Measurements from ENCODE around the gene NKAIN2. TPM values are rescaled to one million over a fixed set of nuclear protein-coding genes. Genes with fewer than 3 reads are reported as not detected.
"Not testable (repeated sequence)": the region's sequence is repeated elsewhere in the genome, so short reads cannot be mapped to it uniquely, and the experiment has no call there.

Gene NKAIN2
- total RNA-seq, 2 donors from 2014 or later: not detected

DNA sequence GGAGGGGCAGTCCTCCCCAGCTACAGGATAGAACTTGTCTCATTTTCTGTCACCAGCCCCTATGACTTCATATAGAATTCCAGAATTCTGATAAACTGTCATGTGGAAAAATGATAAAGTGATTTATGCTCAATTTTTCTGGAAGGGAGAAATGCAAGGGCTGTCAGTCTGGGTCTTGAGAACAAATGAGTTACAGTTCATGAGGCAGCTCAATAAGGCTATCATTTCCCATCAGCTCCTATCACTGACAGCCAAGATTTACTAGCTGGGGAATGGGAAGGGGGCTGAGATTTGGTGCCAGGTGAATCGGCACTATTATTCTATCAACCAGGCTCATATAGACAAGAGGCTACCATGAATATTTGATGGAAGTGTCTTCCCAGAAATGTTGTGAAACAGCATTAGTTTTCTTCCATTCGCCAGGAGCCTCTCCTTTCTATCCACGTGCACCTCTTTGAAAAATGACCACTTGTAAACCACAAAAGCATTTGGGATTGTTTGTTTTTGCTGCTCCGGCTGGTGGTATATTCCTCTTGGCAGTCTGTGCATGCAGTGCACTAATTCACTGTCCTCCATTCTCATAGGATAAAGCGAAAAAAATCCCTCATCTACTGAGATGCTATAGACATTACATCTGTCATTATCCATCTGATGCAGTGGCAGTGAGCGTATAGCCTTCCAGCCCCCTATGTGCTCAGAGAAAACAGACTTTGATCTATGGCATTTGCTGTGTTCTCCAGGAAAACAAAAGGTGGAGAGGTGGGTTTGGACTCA is 629.9 kb downstream of the NKAIN2 start:
- no peaks in the 10 kb centered on the region for H3K36me3 Mint-ChIP-seq (ENCODE audit: low read depth)
- H3K9me3 Mint-ChIP-seq: peaks cover 5% of the 10 kb centered on the region
- no peak overlapping the region for H3K4me3 Mint-ChIP-seq

DNA sequence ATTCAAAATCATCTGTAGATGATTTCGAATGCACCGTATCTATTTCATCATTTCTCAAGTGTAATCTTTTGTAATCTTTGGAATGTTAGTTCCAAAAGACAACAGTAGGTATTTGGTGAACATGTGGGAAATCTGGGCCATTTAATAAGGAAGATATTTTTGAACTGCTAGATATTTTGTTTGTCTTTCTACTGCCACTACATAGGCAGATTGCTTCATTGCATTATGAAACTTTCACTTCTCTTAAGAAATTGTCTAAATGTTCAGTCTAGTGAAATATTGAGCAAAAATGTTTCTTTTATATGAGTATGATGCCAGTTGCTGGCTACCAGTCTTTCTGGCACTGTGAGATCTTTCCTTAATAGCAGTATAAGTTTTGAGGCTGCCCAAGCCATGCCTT is 630.8 kb downstream of the NKAIN2 start:
- no peak overlapping the region for H3K27ac Mint-ChIP-seq
- H3K4me1 Mint-ChIP-seq: no peaks in the 10 kb centered on the region
- peaks cover 10% of the 10 kb centered on the region for H3K9me3 Mint-ChIP-seq
- H3K27me3 Mint-ChIP-seq: no peaks in the 10 kb centered on the region
- no peaks in the 10 kb centered on the region for H3K36me3 Mint-ChIP-seq (ENCODE audit: low read depth)
- ATAC-seq (replicated peaks): no peak
- H3K4me3 Mint-ChIP-seq: no peak overlapping the region

More for the DNA sequence above, 629.9 kb downstream of the NKAIN2 start:
- Mint-ChIP-seq H3K27ac (no peak overlapping the region), H3K4me1 (no peaks in the 10 kb centered on the region), H3K27me3 (no peaks in the 10 kb centered on the region)
- no peak for ATAC-seq (replicated peaks)

DNA sequence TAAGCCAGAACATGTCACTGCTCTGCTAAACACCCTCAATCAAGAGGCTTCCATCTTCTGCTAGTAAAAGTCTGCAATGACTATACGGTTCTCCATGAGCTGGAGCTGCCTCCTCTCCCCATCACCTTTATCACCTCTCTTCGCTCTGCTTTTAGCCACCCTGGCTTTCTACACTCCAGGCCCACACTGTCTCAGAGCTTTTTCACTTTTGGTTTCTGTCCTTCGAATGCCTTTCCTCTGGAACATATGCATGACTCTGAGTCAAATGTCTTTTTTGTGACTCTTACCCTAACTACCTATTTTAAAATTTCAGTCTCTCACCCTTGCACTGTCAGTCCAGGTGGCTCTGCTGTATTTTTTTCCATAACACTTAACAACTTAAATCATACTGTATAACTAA is 633.1 kb downstream of the NKAIN2 start:
- Mint-ChIP-seq H3K36me3 (ENCODE audit: low read depth) (no peaks in the 10 kb centered on the region), H3K9me3 (peaks cover 6% of the 10 kb centered on the region), H3K4me1 (no peaks in the 10 kb centered on the region), H3K27me3 (no peaks in the 10 kb centered on the region), H3K27ac (no peak overlapping the region), H3K4me3 (no peak overlapping the region)
- no peak for ATAC-seq (replicated peaks)

DNA sequence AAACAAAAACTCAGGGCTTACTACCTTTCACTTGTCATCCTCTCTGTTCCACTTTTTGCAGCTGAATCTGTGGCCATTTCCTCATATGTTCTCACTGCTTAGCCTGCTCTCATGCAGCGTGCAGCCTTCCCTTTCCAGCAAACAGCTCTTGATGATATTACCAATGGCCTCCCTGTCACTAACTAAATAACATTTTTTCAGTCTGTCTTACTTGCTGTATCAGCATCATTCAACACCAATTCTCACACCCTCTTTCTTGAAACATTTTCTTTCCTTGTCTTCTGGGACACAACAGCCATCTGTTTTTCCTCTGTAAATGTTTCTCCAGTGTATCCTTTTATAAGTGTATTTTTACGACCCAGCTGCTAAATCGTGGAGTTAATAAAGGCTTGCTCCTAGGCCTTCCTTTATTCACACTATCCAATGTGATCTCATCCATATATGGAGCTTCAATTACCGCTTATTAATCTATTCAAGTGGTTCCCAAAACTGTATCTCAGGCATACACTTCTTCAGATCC is 634.9 kb downstream of the NKAIN2 start:
- ATAC-seq (replicated peaks): no peak
- no peaks in the 10 kb centered on the region for H3K27me3 Mint-ChIP-seq
- H3K27ac Mint-ChIP-seq: no peak overlapping the region
- H3K36me3 Mint-ChIP-seq (ENCODE audit: low read depth): no peaks in the 10 kb centered on the region
- no peaks in the 10 kb centered on the region for H3K4me1 Mint-ChIP-seq
- H3K9me3 Mint-ChIP-seq: peaks cover 6% of the 10 kb centered on the region
- no peak overlapping the region for H3K4me3 Mint-ChIP-seq

DNA sequence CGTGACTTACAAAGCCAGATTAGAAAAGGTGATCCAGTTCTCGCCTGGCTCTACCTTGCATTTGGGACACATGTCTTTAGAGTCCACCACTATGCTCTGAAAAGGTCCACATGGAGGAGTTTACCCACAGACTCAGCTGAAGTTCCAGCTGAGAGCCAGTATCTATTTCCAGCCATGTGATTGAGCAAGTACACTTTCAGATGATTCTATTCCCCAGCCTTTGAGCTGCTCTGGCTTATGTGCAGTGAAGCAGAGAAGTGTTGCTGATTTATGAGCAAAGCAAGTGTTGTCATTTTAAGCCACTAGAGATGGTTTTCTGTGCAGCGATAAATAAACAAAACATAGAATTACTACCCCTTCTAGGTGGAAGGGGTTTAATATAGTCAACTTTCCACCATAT is 637.8 kb downstream of the NKAIN2 start:
- Mint-ChIP-seq H3K27me3 (no peaks in the 10 kb centered on the region), H3K36me3 (ENCODE audit: low read depth) (no peaks in the 10 kb centered on the region), H3K9me3 (peaks cover 12% of the 10 kb centered on the region), H3K4me1 (no peaks in the 10 kb centered on the region), H3K4me3 (no peak overlapping the region), H3K27ac (no peak overlapping the region)
- no peak for ATAC-seq (replicated peaks)

DNA sequence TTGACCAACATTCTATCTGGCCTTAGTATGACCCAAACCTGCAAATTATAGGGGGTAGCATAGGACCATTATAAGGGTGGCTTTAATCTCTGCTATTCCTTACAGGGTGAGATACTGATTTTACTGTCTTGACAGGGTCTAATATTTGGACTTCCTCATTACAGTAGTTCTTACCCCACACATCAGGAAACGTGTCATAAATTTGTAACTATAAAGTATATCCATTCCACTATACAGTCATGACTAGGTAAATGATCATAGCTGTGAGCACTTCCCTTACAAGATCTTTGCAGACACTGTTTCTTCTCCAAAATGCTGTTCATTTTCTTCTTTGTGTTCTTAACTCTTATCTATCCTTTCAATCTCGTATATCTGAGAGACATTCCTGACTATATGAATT is 639.9 kb downstream of the NKAIN2 start:
- Mint-ChIP-seq H3K27ac (no peak overlapping the region), H3K36me3 (ENCODE audit: low read depth) (no peaks in the 10 kb centered on the region), H3K4me1 (no peaks in the 10 kb centered on the region), H3K9me3 (peaks cover 12% of the 10 kb centered on the region), H3K4me3 (no peak overlapping the region), H3K27me3 (no peaks in the 10 kb centered on the region)
- no peak for ATAC-seq (replicated peaks)

DNA sequence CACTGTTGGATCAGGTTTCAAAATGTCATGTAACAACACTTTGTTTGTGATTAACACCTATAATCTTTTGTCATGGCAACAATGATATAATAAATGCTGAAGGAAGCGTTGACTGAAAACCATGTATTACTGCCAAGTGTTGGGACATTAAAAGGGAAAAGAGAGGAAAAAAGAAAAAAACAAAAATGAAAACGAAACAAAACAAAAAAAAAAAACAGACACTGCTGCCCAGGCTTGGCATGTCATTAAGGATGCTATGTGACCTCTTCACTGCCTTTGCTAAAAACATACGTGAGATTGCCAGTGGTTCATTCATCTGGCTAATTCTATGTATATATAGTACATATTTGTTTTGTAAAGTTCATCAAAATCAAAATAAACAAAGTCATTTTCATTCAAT is 641.9 kb downstream of the NKAIN2 start:
- Mint-ChIP-seq H3K4me1 (no peaks in the 10 kb centered on the region), H3K27ac (no peak overlapping the region), H3K4me3 (no peak overlapping the region), H3K27me3 (no peaks in the 10 kb centered on the region), H3K9me3 (peaks cover 5% of the 10 kb centered on the region), H3K36me3 (ENCODE audit: low read depth) (no peaks in the 10 kb centered on the region)
- ATAC-seq (replicated peaks): no peak

DNA sequence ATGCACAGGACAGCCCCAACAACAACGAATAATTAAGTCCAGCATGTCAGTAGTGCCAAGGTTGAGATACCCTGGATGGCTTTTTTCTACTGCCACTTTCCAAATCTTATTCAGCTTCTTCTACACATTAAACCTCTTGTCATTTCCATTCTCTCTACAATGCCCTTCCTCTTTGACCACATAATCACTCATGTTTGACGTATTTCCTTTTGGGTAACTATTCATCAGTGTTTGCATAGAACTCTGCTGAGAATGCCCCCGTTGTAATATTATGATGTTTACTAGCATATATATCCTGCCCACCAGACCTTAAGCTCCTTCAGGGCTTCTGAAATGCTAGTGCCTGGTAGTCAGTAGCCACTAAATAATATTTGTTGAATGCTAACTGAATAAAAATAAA is 643.3 kb downstream of the NKAIN2 start:
- Mint-ChIP-seq H3K27me3 (no peaks in the 10 kb centered on the region), H3K4me3 (no peak overlapping the region), H3K27ac (no peak overlapping the region), H3K36me3 (ENCODE audit: low read depth) (no peaks in the 10 kb centered on the region), H3K4me1 (no peaks in the 10 kb centered on the region), H3K9me3 (peaks cover 5% of the 10 kb centered on the region)
- ATAC-seq (replicated peaks): no peak

DNA sequence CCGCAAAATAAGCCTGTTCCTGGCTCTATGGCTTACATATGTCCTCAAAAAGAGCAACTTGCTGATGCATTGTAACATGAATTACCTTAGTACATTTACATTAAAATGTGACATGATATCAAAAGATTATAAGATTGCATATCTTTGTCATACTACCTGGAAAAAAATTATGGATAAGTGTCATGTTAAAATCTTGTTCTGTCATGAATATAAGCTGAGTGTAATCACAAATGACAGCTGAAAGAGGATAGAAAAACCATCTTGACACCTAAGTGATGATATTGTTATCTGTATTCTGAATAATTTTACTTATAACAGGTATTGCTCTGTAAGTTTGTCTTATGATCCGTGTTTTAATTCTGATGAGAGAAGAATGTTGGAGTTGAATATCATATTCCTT is 655.6 kb downstream of the NKAIN2 start:
- Mint-ChIP-seq H3K9me3 (peaks cover 5% of the 10 kb centered on the region), H3K36me3 (ENCODE audit: low read depth) (no peaks in the 10 kb centered on the region), H3K27me3 (no peaks in the 10 kb centered on the region), H3K4me1 (no peaks in the 10 kb centered on the region), H3K4me3 (no peak overlapping the region), H3K27ac (no peak overlapping the region)
- ATAC-seq (replicated peaks): no peak

DNA sequence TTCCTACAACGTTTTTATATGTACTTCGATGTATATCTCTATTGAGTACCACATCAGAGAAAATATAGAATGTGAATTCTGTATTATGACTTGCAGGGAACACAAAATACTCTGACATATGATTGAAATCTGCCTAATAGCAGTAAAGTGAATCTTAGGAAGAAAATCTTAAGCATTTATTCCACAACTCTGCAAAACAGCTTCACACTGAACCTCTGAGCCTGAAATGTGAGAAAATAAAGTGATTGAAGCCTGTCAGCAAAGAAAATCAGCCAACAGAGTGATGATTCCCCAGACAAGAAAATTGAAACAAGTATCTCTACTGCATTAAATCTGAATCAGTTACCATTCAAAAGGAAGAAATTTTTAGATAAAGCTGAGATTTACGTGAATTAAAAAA is 659.1 kb downstream of the NKAIN2 start:
- ATAC-seq (replicated peaks): no peak
- Mint-ChIP-seq H3K36me3 (ENCODE audit: low read depth) (no peaks in the 10 kb centered on the region), H3K4me3 (no peak overlapping the region), H3K27me3 (no peaks in the 10 kb centered on the region), H3K9me3 (peaks cover 5% of the 10 kb centered on the region), H3K27ac (no peak overlapping the region), H3K4me1 (no peaks in the 10 kb centered on the region)

DNA sequence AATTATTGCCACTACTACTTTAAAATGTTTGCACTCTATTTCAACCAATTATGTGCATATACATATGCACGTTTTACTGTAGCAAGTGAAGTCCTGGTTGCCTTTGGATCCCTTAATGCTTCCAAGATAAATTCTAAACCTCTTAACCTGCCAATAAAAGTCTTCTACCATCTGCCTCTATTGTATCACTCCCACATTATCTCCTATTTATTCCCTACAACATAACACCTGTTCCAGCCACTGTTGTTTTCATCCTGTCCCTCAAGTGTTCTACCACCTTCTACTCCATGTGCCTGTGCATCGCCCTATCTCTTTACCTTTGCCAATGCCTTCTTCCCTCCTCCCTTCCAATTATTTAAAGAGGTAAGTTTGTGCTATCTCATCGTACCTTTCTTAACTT is 659.6 kb downstream of the NKAIN2 start:
- no peak for ATAC-seq (replicated peaks)
- no peaks in the 10 kb centered on the region for H3K36me3 Mint-ChIP-seq (ENCODE audit: low read depth)
- H3K4me1 Mint-ChIP-seq: no peaks in the 10 kb centered on the region
- H3K4me3 Mint-ChIP-seq: no peak overlapping the region
- no peak overlapping the region for H3K27ac Mint-ChIP-seq
- peaks cover 5% of the 10 kb centered on the region for H3K9me3 Mint-ChIP-seq
- no peaks in the 10 kb centered on the region for H3K27me3 Mint-ChIP-seq

DNA sequence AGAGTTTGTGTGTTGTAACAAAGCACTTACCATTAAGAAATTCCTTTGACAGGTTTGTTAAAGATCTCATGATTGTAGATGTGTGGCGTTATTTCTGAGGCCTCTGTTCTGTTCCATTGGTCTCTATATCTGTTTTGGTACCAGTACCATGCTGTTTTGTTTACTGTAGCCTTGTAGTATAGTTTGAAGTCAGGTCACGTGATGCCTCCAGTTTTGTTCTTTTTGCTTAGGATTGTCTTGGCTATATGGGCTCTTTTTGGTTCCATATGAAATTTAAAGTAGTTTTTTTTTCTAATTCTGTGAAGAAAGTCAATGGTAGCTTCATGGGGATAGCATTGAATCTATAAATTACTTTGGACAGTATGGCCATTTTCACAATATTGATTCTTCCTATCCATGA is 660.9 kb downstream of the NKAIN2 start:
- not testable (repeated sequence) for H3K9me3 Mint-ChIP-seq; H3K27ac Mint-ChIP-seq; H3K4me1 Mint-ChIP-seq; H3K4me3 Mint-ChIP-seq; H3K27me3 Mint-ChIP-seq; ATAC-seq (replicated peaks); H3K36me3 Mint-ChIP-seq (ENCODE audit: low read depth)

DNA sequence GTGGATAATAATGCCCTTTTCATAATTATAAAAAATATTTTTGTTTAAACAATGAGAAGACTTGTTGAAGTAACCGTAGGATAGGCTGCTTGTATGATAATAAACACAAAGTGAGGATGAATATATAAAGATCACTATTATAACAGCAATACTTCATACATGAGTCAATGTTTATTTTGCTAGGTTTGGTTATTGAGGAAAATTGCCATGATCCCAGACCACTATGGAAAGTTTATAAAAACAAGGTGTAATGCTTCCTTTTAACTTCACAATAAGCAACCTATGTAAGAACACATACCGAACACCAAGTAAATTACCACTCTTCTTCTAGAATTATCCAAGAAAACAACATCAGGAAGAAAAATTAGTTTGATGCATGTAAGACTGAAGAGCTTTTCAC is 663.3 kb downstream of the NKAIN2 start:
- no peak for ATAC-seq (replicated peaks)
- H3K4me1 Mint-ChIP-seq: no peaks in the 10 kb centered on the region
- H3K27me3 Mint-ChIP-seq: no peaks in the 10 kb centered on the region
- H3K4me3 Mint-ChIP-seq: no peak overlapping the region
- H3K36me3 Mint-ChIP-seq (ENCODE audit: low read depth): no peaks in the 10 kb centered on the region
- H3K27ac Mint-ChIP-seq: no peak overlapping the region
- H3K9me3 Mint-ChIP-seq: peaks cover 5% of the 10 kb centered on the region

DNA sequence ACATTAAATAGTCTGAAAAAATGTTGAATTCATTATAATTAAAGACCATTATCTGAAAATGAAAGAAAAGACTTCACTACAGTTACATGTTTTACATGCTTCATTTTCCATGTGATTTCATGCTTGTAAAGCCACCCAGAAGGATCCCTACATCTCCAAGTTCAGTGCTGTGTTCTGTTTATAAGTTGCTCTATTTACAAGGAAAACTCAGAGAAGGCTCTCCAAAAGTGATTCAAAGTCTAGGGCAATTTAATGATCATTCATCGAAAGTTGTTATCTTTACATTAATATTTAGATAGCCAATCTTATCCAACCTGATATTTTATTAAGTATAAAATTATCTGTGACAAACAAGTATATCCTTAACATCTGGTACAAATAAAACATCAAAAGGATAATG is 663.7 kb downstream of the NKAIN2 start:
- Mint-ChIP-seq H3K27ac (no peak overlapping the region), H3K4me3 (no peak overlapping the region), H3K9me3 (peaks cover 8% of the 10 kb centered on the region), H3K36me3 (ENCODE audit: low read depth) (no peaks in the 10 kb centered on the region), H3K4me1 (no peaks in the 10 kb centered on the region), H3K27me3 (no peaks in the 10 kb centered on the region)
- no peak for ATAC-seq (replicated peaks)

DNA sequence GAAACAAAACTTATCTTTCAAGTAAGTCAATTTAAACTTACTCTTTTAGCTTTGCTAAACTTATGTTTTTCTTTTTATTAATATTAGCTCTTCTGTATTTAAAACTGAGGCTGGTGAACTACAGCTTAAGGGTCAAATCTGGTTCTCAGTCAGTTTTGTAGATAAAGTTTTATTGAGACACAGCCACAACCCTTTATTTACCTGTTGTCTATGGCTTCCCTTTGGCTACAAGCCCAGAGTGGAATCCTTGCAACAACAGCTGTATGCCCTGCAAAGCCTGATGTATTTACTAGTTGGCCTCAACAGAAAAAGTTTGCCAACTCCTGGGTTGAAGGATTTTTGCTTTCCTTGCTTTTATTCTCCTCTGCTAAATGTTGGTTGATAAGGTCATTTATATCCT is 667.1 kb downstream of the NKAIN2 start:
- no peaks in the 10 kb centered on the region for H3K4me1 Mint-ChIP-seq
- ATAC-seq (replicated peaks): no peak
- no peaks in the 10 kb centered on the region for H3K27me3 Mint-ChIP-seq
- H3K27ac Mint-ChIP-seq: no peak overlapping the region
- peaks cover 4% of the 10 kb centered on the region for H3K9me3 Mint-ChIP-seq
- H3K36me3 Mint-ChIP-seq (ENCODE audit: low read depth): no peaks in the 10 kb centered on the region
- no peak overlapping the region for H3K4me3 Mint-ChIP-seq

DNA sequence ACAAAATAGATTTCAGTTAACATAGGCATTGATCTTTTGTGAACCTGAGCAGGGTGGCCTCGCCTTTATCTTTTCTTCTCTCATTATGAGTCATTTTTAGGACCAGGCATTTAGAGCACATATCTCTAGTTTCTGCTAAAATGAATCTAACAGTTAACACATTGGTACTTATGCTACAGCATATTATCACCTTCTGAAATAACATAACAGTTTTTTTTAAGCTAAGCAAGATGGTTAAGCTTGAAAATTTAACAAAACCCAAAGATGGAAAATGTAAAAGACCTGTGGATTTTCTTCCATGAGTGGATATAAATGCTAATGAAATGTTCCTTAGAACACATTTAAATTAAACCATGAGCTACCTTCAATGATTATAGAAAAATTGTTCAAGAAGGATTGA is 671.5 kb downstream of the NKAIN2 start:
- no peak for ATAC-seq (replicated peaks)
- H3K4me3 Mint-ChIP-seq: no peak overlapping the region
- no peaks in the 10 kb centered on the region for H3K36me3 Mint-ChIP-seq (ENCODE audit: low read depth)
- H3K4me1 Mint-ChIP-seq: no peaks in the 10 kb centered on the region
- H3K9me3 Mint-ChIP-seq: peaks cover 4% of the 10 kb centered on the region
- H3K27ac Mint-ChIP-seq: no peak overlapping the region
- H3K27me3 Mint-ChIP-seq: no peaks in the 10 kb centered on the region

Measured in activated T-helper 17 cell treated with anti-CD3 and anti-CD28 coated beads, Interleukin-2, amount 50 U/mL, for 72 hours (primary cell).